Measurements from ENCODE around the gene PIP5K1C. TPM values are rescaled to one million over a fixed set of nuclear protein-coding genes. Genes with fewer than 3 reads are reported as not detected.
"Not testable (repeated sequence)": the region's sequence is repeated elsewhere in the genome, so short reads cannot be mapped to it uniquely, and the experiment has no call there.

Gene PIP5K1C
- polyA plus RNA-seq, 1 donor, result 22.0 TPM

DNA sequence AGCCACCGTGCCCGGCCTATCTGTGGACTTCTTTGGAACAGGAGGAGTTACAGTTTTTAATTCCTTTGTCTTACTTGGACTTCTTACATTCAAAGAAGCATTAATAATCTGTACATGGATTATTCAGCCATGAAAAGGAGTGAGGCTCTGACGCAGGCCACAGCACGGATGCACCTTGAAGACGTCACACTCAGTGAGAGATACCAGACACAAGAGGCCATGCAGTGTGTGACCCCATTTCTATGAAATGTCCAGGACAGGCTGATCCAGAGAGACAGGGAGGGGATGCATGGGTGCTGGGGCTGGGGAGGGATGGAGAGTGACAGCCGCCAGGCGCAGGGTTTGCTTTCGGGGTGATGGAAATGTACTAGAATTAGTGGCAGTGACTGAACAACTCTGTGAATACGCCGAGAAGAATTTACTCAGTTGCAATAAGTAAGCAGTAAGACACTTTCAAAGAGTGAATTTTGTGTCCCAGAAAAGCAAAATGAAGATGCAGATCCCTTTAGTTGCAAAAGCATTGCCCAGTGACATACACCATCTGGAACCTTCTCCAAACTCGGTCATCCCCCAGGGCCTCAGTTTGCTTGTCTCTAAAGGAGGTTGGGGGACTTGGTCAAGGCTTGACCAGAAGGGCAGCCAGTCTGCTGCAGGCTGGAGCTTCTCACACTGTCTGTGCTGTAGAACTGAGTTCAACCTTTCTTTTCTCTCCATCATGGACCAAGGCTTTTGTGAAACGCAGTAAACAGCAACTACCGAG is 25.3 kb downstream of the PIP5K1C start:
- DNase-seq (ENCODE audit: low read depth), result no peak

DNA sequence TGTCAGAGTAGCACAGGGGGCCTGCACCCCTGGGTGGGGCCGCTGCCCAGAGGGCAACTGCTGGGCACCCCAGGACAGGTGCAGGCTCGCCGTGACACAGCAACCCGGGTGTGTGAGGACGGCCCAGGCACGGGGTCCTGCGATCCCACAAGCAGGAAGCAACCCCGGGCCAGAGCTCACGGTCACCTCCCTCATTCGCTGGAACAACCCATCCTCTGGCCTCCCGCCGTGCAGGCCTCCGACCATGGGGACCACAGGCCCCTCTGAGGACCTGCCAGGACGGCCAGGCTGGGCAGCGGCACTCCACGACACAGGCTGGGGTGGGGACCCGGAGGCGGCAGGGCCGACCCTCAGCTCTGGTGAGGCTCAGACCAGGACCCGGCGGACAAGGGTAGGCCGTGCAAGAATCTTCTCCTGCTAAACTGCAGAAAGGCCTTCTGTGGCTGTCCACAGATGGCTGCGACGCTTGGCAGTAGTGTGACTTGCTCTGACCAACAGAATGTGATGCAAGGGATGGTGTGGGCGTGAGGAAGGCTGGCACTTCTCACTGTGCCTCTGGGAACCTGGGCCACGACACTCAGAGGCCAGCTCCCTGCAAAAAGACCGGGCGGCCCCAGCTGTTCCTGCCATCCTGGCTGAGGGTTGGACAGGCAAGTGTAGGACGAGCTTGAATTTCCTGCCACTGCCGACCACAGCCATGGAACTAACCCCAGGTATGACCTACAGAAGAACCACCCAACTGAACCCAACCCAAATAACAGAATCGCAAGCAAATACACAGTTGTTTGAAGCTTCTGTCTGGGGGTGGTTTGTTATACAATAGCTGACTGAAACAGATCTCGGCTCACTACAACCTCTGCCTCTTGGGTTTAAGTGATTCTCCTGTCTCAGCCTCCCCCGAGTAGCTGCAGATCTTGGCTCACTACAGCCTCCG is 26.5 kb downstream of the PIP5K1C start:
- no peak for DNase-seq (ENCODE audit: low read depth)

DNA sequence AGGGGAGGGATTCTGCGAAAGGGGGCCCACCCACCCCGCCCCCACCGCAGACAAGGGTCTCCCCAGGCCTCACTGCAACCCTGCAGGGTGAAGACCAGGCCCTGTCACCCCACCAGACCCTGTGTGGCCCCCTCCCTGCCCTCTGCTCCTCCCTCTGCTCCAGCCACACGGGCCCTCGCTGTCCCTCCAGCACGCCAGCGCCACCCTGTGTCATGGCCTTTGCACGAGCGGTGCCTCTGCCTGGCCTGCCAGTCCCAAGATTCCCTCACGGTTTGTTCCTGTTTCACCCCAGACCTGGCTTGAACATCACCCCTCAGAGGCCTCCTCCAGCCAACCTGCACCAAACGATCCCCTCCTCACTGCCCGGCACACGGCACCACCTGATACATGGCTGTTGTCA is 27.3 kb downstream of the PIP5K1C start:
- no peak for DNase-seq (ENCODE audit: low read depth)

DNA sequence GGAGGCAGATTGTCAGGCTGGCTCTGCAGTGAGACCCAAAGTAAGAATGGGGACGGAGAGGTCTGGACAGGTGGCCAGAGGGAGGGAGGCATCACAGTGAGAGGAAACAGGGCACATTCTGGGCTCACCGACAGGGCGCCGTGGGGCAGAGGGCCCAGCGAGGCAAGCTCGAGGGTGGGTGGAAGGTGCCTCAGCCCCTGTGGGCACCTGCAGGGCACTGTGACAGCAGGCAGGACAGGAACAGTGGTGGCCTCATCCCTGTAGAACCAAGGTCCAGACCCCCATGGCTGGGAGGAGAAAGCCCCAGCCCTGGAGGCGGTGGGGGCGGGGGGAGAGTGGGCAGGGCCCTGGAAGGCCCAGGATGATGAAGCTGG is 27.7 kb downstream of the PIP5K1C start:
- DNase-seq (ENCODE audit: low read depth), result no peak

DNA sequence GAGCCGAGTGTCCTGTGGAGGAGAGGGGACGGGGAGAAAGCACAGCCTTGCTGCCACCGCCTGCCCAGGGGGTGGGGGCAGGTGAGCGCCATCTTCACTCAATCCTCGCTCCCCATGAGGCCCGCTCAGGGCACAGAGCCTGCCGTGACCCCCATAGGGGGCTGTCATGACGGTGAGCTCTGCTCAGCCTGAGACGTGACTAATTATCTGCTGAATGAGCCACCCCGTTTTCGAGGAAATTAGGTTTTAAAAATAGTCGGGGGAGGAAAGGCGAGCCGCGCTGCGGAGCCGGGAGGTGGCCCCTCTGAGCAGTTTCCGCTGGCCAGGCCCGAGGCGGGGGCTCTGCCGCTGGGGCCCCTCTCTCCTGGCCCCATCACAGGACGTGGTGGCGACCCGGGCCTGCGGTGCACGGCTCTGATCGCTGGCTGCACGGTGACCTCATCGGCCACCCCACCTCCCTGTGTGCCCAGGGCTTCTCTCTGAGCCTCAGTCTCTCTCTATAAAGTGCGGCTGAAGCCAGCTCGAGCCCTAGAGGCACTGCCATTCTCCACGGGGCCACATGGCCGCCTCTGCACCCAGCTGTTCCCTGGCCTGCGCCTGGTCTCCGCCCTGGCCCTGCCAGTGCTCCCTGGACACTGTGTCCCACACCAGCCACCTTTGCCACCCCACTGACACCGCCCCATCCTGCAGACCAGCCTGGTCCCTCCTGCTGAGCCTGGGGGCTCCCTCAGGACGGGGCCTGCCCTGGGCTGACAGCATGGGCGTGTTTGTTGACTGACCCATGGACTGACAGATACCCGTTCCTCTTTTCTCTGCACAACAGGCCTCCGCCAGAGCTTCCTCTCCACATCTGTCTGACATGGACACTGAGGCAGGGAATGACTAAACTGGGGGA is 28.3 kb downstream of the PIP5K1C start:
- no peak for DNase-seq (ENCODE audit: low read depth)

DNA sequence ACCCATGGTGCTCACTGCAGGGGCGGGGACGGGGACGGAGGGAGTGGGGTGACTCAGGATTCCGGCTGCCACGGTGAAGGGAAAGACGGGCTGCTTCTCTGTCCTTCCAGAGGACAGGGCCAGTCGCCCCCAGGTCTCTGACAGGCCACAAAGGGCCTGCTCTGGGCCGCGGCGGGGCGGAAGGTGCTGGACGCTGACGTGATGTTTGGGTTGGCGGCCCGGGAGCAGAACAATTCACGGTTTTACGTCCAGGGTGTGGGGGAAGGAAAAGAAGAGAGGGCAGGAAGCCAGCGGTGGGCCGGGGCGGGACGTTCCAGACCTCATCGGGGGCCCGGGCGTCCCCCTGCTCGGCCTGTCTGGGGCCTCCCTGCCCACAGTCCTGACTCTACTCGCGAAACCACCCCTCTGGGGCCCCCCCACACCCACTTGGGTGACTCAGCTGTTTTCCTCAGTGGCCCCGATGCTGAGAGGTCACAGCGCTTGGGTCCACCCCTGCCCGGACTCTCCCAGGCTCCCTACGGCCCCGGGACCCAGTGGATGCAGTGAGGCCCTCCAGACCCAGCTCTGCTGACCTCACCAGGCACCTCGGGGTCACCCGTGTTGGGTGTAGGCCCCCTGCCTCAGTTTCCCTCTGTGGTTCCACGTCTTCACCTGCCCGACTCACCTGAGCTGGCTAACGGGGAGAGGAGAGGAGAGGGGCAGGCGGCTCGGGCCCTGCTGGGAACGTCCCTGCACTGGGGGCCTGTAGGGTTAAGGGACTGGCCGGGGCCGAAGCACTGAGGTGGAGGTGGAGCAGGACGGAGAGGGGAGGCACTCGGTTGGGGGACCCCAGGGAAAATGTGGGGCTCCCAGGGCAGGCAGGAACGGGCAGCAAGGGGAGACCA is 29.2 kb downstream of the PIP5K1C start:
- no peak for DNase-seq (ENCODE audit: low read depth)

DNA sequence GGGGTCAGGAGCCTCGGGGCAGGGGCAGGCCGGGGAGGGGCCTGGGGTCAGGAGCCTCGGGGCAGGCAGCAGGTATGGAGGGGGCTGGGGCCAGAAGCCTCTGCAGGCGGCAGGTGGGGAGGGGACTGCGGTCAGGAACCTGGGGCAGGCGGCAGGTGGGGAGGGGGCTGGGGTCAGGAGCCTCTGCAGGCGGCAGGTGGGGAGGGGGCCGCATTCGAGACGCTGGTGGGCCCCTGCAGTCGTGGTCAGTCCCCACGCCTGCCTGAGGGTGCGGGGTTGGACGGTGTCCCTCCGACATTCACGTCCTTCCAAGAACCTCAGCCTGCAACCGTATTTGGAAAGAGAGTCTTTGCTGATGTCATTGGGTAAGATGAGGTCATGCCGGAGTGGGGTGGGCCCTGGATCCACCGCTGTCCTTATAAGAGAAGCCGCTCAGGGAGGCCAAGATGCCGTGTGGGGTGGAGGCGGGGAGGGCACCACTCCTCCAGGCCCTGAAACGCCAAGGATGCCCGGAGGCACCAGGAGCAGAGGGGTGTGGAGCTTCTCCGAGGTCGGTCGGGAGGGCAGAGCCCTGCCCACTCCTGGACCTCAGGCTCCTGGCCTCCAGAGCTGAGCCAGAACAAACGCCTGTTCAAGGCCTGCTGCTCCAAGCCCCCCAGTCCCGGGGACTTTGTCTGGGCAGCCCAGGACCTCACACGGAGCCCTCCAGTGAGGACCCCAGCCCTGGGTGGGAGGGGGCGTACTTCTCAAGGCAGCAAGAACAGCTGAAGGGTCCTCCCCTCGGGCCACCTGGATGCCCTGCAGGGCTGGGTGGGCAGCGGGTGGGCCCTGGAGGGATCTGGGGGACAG is 30.1 kb downstream of the PIP5K1C start:
- peak; percentile 67 for DNase-seq (ENCODE audit: low read depth)

DNA sequence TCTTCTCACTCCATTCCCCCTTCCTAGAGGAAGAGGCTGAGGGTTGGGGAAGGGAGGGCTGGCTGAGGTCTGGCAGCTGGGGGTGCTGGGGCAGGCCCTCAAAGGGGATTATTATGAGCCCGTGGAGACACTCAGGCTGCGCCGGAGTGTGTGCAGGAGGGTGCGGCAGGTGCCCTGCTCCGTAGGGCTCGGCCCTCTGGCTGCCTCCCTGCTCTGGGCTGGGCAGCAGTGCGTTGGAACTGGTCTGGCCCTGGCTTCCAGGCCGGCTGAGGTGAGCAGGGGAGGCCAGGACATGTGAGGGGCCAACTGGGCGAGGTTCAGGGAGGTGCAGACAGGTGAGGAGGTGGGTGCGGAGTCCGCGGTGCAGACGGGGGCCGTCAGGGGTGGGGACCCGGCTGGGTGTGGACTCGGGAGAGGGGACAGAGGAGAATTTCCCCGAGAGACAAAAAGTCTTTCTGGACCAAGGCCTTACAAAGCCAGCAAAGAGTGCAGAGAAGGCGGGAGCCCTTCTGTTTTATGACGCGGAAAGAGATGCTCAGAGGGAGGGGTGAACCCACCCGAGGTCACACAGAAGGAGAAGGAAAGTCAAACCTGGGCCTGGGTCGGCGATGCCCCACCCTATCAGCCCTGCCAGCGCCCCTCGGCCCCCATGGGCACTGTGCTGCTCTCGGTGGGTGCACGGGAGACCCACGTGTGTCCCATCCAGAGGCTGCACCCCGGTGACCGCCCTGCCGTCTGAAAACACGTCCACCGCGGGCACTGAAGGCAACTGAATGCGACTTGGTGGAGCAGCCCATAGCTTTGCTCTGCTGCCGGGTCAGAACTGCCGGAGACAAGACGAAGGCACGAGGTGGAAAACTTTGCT is 31.0 kb downstream of the PIP5K1C start:
- no peak for DNase-seq (ENCODE audit: low read depth)

DNA sequence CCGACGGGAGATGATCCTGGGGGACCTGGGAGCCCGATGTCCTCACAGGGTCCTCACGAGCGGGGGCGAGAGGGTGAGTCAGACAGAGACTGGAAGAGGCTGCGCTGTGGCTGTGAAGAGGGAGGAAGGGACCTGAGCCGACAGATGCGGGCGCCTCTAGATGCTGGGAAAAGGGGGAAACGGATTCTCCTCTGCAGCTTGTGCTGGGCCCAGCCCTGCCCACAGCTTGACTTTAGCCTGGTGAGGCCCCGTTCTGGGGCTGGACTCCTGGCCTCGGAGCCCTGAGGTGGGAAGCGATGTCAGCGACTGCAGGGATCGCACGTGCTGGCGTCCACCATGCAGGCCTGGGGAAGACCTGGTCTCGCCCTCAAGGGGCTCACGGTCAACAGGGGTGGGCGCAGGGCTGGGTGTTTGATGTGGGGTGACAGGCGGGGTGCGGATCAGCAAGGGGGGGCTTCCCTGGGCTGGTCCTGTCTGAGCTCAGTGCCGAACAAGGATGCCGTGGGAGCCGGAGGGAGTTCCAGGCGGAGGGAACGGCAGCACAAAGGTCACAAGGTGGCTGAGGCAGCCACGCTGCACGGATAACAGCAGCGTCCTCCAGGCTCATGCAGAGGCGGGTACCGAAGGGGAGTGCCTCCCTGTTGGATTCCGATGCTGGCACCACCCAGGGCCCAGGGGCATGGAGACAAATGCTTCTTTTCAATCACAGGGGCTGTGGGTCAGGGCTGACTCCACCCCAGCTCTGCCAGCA is 31.8 kb downstream of the PIP5K1C start:
- no peak for DNase-seq (ENCODE audit: low read depth)

DNA sequence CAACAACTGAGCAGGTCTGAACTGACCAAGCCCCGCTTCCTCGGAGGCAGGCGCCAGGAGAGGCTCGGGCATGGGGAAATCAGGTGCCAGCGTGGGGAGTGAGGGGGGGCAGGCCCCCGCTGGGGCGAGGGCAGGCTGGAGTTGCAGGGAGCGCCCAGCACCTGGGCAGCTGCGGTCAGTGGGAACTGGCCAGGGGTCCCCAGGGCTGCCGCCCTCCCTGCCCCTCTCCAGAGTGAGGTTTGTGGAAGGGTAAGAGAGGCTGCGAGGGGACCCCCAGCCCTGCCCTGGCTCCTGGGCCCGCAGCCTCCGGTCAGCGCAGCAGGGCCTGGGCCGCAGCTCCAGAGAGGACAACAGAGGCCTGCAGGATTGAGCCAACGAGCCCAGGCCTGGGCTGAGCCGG is 32.5 kb downstream of the PIP5K1C start:
- DNase-seq (ENCODE audit: low read depth), result no peak

DNA sequence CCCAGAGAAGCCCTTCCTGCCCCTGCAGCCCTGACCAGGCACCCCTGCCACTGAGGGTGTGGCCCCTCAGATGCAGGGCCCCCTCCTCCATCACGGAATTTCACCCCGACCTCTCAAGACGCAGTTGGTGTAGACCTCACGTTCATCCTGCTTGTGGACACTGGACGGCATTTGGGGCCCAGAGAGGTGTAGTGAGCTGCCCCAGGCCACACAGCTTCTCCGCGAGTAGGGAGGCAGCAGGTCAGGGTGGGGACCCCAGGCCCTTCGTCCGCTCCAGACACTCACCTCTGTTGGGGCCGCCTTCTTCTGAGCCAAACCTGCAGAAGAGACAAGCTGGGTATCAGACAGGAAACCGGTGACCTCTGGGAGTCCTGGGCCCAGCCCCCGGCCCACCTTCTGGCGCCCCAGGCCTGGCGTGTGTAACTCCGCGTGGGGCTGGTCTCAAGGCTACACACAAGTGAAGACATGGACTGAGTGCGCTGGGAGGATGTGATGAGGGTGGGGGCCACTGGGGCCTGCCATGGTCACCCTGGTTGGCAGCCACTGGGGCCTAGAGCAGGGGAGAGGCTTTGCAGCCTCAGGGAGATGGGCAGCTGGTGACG is 33.1 kb downstream of the PIP5K1C start:
- DNase-seq (ENCODE audit: low read depth), result no peak

DNA sequence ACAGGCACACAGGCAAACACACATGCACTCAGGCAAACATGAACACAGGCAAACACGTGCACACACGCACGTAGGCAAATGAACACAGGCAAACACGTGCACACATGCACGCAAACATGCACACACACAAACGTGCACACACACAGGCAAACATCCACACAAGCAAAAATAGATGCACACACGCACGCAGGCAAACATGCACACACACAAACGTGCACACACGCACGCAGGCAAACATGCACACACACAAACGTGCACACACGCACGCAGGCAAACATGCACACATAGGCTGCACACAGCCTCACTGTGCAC is 33.8 kb downstream of the PIP5K1C start:
- DNase-seq (ENCODE audit: low read depth), result not testable (repeated sequence)

DNA sequence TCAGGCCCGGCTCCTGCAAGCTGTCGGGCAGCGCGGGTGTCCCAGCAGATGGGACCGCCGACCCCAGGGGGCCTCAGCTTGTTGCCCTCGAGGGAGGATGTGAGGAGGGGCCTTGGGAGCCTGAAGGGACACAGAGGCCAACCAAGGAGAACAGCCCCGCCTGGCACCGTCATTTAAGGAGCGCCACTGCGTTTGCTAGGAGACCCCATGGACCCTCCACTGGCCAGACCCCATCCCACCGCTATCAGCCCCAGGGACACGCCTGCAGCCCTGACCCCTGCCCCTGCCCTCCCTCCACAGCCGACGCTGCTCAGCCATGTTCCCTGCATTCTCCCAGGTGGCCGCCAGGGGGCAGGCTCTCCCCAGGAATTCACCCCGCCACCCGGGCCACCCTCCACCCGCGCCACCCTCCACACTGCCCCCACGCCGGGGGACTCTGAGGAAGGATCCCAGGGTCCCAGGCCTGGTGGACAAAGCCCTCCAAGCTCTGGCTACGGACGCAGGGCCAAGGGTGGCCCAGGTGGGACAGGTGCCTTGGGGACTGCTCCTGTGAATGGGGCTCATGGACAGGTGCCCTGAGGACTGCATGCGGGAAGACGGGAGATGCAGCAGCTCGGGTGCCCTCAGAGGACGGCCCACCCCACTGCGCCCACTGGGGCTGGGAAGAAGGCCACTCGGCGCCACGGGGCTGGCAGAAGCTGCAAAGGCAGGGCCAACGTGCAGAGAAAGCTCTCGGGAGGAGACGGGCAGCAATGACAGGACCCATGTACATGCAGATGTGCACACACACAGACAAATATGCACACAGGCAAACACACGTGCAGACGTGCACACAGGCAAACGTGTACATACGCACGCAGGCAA is 34.4 kb downstream of the PIP5K1C start:
- DNase-seq (ENCODE audit: low read depth), result no peak

DNA sequence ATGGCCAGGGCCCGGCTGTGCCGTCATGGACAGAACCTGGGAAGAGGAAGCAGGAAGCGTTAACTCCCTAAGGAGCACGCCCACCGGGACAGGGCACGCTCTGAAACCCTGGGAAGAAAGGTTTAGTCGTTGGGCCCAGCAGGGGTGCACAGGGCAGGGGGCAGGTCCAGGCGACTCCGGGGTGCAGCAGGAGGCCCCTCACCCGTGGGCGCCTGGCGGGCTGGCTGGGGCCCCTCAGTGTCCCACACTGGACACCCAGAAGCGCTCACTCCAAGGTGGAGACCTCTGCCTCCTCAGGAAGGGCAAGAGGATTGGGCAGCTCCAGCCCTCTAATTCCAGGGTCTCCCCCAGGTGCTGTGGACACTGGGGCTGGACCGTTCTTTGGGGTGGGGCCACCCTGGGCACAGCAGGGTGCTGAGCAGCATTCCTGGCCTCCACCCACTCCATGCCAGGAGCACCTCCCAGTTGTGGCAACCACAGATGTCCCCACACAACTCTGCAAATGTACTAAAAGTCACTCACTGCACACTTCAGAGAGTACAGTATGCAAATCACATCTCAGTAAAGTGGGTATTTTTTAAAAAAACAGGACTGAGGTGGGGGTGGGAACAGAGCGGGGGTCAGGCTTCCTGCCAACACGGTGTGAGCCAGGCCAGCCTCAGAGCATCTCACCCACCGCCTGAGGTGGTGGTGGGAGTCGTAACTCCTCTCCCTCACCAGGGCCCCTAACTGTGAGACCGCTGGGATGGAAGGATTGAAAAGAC is 35.2 kb downstream of the PIP5K1C start:
- no peak for DNase-seq (ENCODE audit: low read depth)

DNA sequence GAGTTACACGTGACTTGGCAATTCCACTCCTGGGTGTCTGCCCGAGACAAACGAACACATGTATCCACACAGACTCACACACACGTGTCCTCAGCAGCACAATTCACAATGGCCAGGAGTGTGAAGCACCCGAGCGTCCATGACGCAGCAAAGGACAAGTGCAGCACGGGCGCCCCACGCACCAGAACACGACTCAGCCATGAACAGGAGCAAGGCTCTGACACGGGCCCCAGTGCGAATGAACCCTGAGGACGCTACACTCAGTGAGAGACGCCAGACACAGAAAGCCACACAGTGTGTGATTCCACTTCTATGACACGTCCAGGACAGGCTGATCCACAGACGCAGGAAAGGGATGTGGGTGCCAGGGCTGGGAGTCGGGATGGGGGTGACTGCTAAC is 36.4 kb downstream of the PIP5K1C start:
- no peak for DNase-seq (ENCODE audit: low read depth)

All from forelimb muscle (tissue), 1 donor.